Measurements from ENCODE around the gene NBDY. TPM values are rescaled to one million over a fixed set of nuclear protein-coding genes. Genes with fewer than 3 reads are reported as not detected.

NBDY gene
- total and polyA plus RNA-seq, 11 donors, result 10.4 to 33.5 (median 26.2) TPM

- WGBS, 4 donors, result 13 to 26% (median 16%) methylated on average over 2 of the region's 2 CpGs
- H3K4me1 ChIP-seq, result peaks cover 0 to 15% (median 4%) of the 10 kb centered on the region in 12 donors
- H3K36me3 ChIP-seq, result peaks cover 0 to 5% (median 0%) of the 10 kb centered on the region in 9 donors
- no peak for TF ChIP-seq CTCF (IDR thresholded peaks at IDR 0.05)
- TF ChIP-seq POLR2A (IDR thresholded peaks at IDR 0.05), result no peak
- ATAC-seq (peak in 1 of 4 donors; percentile 48), DNase-seq (no peak)
- peak overlapping the region in 2 of 12 donors; percentile 76 to 85 for H3K27ac ChIP-seq
- no peaks in the 10 kb centered on the region for H3K9me3 ChIP-seq
- H3K27me3 ChIP-seq, result peaks cover 0 to 46% (median 0%) of the 10 kb centered on the region in 9 donors
- H3K4me3 ChIP-seq, result peak overlapping the region in 8 of 12 donors; percentile 61 to 84 (median 70)
- intact Hi-C loops (cut with DNase I), result loop anchor here in 7 of 10 donors (5.0 to 10.0 kb wide), 6 partner anchors 161 to 821 kb away; no protein-coding TSS in a partner anchor
Measured at GRCh38 chrX:56728321-56728720, 722 bp upstream of the NBDY start.

- no peak for TF ChIP-seq CTCF (IDR thresholded peaks at IDR 0.05)
- TF ChIP-seq POLR2A (IDR thresholded peaks at IDR 0.05), result no peak
- DNase-seq (peak in 1 of 5 donors; percentile 4), ATAC-seq (peak in 2 of 4 donors; percentile 16 to 31)
- H3K9me3 ChIP-seq, result no peaks in the 10 kb centered on the region
- peaks cover 0 to 42% (median 0%) of the 10 kb centered on the region in 9 donors for H3K27me3 ChIP-seq
- H3K27ac ChIP-seq, result peak overlapping the region in 7 of 12 donors; percentile 70 to 87 (median 80)
- 2 to 22% (median 11%) methylated on average over 8 of the region's 8 CpGs for WGBS, 4 donors
- H3K4me1 ChIP-seq, result peaks cover 0 to 18% (median 4%) of the 10 kb centered on the region in 12 donors
- peak overlapping the region; percentile 37 to 84 (median 68) for H3K4me3 ChIP-seq
- intact Hi-C loops (cut with DNase I), result loop anchor here in 7 of 10 donors (5.0 to 10.0 kb wide), 6 partner anchors 161 to 821 kb away; no protein-coding TSS in a partner anchor
- peaks cover 0 to 5% (median 0%) of the 10 kb centered on the region in 9 donors for H3K36me3 ChIP-seq
Measured at GRCh38 chrX:56728752-56729151, 291 bp upstream of the NBDY start.

- peaks cover 0 to 32% (median 0%) of the 10 kb centered on the region in 9 donors for H3K27me3 ChIP-seq
- H3K9me3 ChIP-seq, result no peaks in the 10 kb centered on the region
- WGBS, 4 donors, result 45 to 50% (median 47%) methylated on average over 2 of the region's 2 CpGs
- peaks cover 0 to 14% (median 0%) of the 10 kb centered on the region in 9 donors for H3K36me3 ChIP-seq
- DNase-seq (peak in 4 of 5 donors; percentile 12 to 54 (median 24)), ATAC-seq (peak in 2 of 4 donors; percentile 41 to 49)
- H3K4me3 ChIP-seq, result no peak overlapping the region
- intact Hi-C loops (cut with DNase I), result loop anchor here in 2 of 10 donors (5.0 to 10.0 kb wide), 2 partner anchors 171 to 449 kb away; partner anchors contain the start of gene UBQLN2 (in 1 of the 2)
- H3K27ac ChIP-seq, result no peak overlapping the region
- TF ChIP-seq POLR2A (IDR thresholded peaks at IDR 0.05) (no peak), CTCF (IDR thresholded peaks at IDR 0.05) (peak; percentile 37 to 89 (median 60))
- H3K4me1 ChIP-seq, result peaks cover 0 to 25% (median 6%) of the 10 kb centered on the region in 12 donors
Measured at GRCh38 chrX:56733459-56734046, 4.5 kb downstream of the NBDY start.

GRCh38 chrX:56736219-56736618 lies 7.2 kb downstream of the NBDY start:
- TF ChIP-seq POLR2A (IDR thresholded peaks at IDR 0.05) (no peak), CTCF (IDR thresholded peaks at IDR 0.05) (no peak)
- Histone ChIP-seq H3K4me1 (peaks cover 0 to 23% (median 1%) of the 10 kb centered on the region in 12 donors), H3K27ac (no peak overlapping the region), H3K9me3 (no peaks in the 10 kb centered on the region), H3K4me3 (no peak overlapping the region), H3K27me3 (peaks cover 0 to 22% (median 0%) of the 10 kb centered on the region in 9 donors), H3K36me3 (peaks cover 0 to 14% (median 0%) of the 10 kb centered on the region in 9 donors)
- ATAC-seq, result no peak
- intact Hi-C loops (cut with DNase I), result loop anchor here in 1 of 10 donors (10.0 kb wide), 1 partner anchor 451 kb away; no protein-coding TSS in a partner anchor
- no peak for DNase-seq
- WGBS, 4 donors, result 89 to 98% (median 95%) methylated on average over 14 of the region's 14 CpGs
